HEK293 (cell line): ENCODE results near the gene STK40.

Source experiments
- CTCF ChIA-PET: fragments of 350-600 bp; formaldehyde crosslinking; extraction: SDS; loops from one replicate; lab custom pipeline; 2021; ENCODE audit warnings: antibody characterized with exemption; lab: Yijun Ruan, JAX
- POLR2A ChIA-PET: fragments of 300-600 bp; formaldehyde crosslinking; extraction: SDS; loops from one replicate; lab custom pipeline; 2020; ENCODE audit warnings: antibody characterized with exemption, inconsistent platforms; lab: Yijun Ruan, JAX
- H3K27ac ChIP-seq: fragments of 200-500 bp; sonication (Bioruptor generic); 2 replicates; pipeline ENCODE4 v1.5.1; 2014; ENCODE audit warnings: low read depth, low read length, control low read depth, inconsistent platforms; ENCODE audit errors: extremely low read depth
- H3K36me3 ChIP-seq, 2 experiments: fragments of 200-500 bp in 1 of 2; sonication (Bioruptor generic) in 1 of 2; 1 replicate in 1 of 2; 2 replicates in 1 of 2; pipeline ENCODE4 v1.5.1; 2014 to 2017; ENCODE audit warnings: inconsistent platforms in 2 of 2, low read length in 2 of 2; ENCODE audit not compliant: control insufficient read depth in 2 of 2, insufficient read depth in 1 of 2
- H3K4me1 ChIP-seq: fragments of 200-500 bp; sonication (Bioruptor generic); 2 replicates; pipeline ENCODE4 v1.5.1; 2014; ENCODE audit warnings: mild to moderate bottlenecking, low read length, inconsistent platforms; ENCODE audit not compliant: control insufficient read depth, insufficient read depth
- H3K4me3 ChIP-seq: 2 replicates; pipeline ENCODE4 v1.5.1; 2011; ENCODE audit warnings: low read depth, mild to moderate bottlenecking, control low read depth, low read length, moderate library complexity
- H3K9me3 ChIP-seq: fragments of 200-500 bp; sonication (Bioruptor generic); 2 replicates; pipeline ENCODE4 v1.5.1; 2014; ENCODE audit warnings: low read depth, low read length, inconsistent platforms; ENCODE audit not compliant: control insufficient read depth, insufficient read depth
- CTCF ChIP-seq: fragments of 450-650 bp; formaldehyde crosslinking; IDR thresholded peaks from 2 replicates; pipeline ENCODE4 v1.5.1; 2016; ENCODE audit warnings: missing biosample characterization, missing genetic modification characterization
- FEZF1 ChIP-seq: fragments of 450-650 bp; formaldehyde crosslinking; IDR thresholded peaks from 2 replicates; pipeline ENCODE4 v1.5.1; 2016; ENCODE audit warnings: missing biosample characterization, missing genetic modification characterization
- PBX3 ChIP-seq: sonication (generic); formaldehyde crosslinking; IDR thresholded peaks from 2 replicates; pipeline ENCODE4 v1.8.1; 2022; ENCODE audit warnings: mild to moderate bottlenecking, moderate library complexity, missing genetic modification reagents
- PRDM1 ChIP-seq: fragments of 450-650 bp; formaldehyde crosslinking; IDR thresholded peaks from 2 replicates; pipeline ENCODE4; 2016; ENCODE audit warnings: missing biosample characterization, missing genetic modification characterization
- SCRT1 ChIP-seq: fragments of 450-650 bp; formaldehyde crosslinking; IDR thresholded peaks from 2 replicates; pipeline ENCODE4 v1.5.1; 2016; ENCODE audit warnings: missing biosample characterization, missing genetic modification characterization, borderline replicate concordance
- ZNF132 ChIP-seq: fragments of 450-650 bp; formaldehyde crosslinking; IDR thresholded peaks from 2 replicates; pipeline ENCODE4 v1.5.1; 2017; ENCODE audit warnings: missing biosample characterization, missing genetic modification characterization, borderline replicate concordance
- ZNF155 ChIP-seq: fragments of 450-650 bp; formaldehyde crosslinking; IDR thresholded peaks from 2 replicates; pipeline ENCODE4 v1.5.1; 2016; ENCODE audit warnings: missing biosample characterization, missing genetic modification characterization
- ZNF488 ChIP-seq: fragments of 450-650 bp; formaldehyde crosslinking; IDR thresholded peaks from 2 replicates; pipeline ENCODE4 v1.5.1; 2016; ENCODE audit warnings: missing biosample characterization, missing genetic modification characterization
- ZNF580 ChIP-seq: fragments of 450-650 bp; formaldehyde crosslinking; IDR thresholded peaks from 2 replicates; pipeline ENCODE4 v1.5.1; 2016; ENCODE audit warnings: missing biosample characterization, missing genetic modification characterization
- ZNF585B ChIP-seq: fragments of 450-650 bp; formaldehyde crosslinking; IDR thresholded peaks from 2 replicates; pipeline ENCODE4 v1.5.1; 2016; ENCODE audit warnings: missing biosample characterization, missing genetic modification characterization
- ZNF623 ChIP-seq: fragments of 450-650 bp; formaldehyde crosslinking; IDR thresholded peaks from 2 replicates; pipeline ENCODE4 v1.5.1; 2016; ENCODE audit warnings: missing biosample characterization, missing genetic modification characterization
- ZNF654 ChIP-seq: fragments of 450-650 bp; formaldehyde crosslinking; IDR thresholded peaks from 2 replicates; pipeline ENCODE4 v1.5.1; 2016; ENCODE audit warnings: low read depth, missing biosample characterization, missing genetic modification characterization
- ZNF704 ChIP-seq: fragments of 450-650 bp; formaldehyde crosslinking; IDR thresholded peaks from 2 replicates; pipeline ENCODE4 v1.5.1; 2016; ENCODE audit warnings: missing biosample characterization, missing genetic modification characterization

The STK40 gene

GRCh38 chr1:36343651-36344394 is 41.9 kb downstream of the STK40 start:
- Histone ChIP-seq H3K27ac (no peak overlapping the region), H3K4me1 (no peaks in the 10 kb centered on the region), H3K4me3 (no peak overlapping the region), H3K9me3 (no peaks in the 10 kb centered on the region), H3K36me3 (peaks cover 0 to 76% of the 10 kb centered on the region in 2 experiments; a peak in 2 of 3 replicates)
- TF ChIP-seq ZNF488 (no peak), FEZF1 (tag by site-specific recombination) (no peak), ZNF155 (tag by site-specific recombination) (no peak), ZNF623 (tag by site-specific recombination) (no peak), SCRT1 (tag by site-specific recombination) (no peak)
- ChIA-PET CTCF (interaction anchor here (0.8 to 2.4 kb wide), 8 partner anchors 10 to 90 kb away, joined by 4 to 21 read pairs (median 10); no protein-coding TSS in a partner anchor), POLR2A (no interaction called here)

GRCh38 chr1:36342426-36343185 is 43.1 kb downstream of the STK40 start:
- no peaks in the 10 kb centered on the region for H3K9me3 ChIP-seq
- TF ChIP-seq CTCF (tag by site-specific recombination) (peak; percentile 69; the same call in 1 of the 2 replicates), ZNF704 (tag by site-specific recombination) (no peak), ZNF654 (tag by site-specific recombination) (peak; percentile 33), ZNF585B (no peak), ZNF132 (tag by site-specific recombination) (no peak), PRDM1 (tag by site-specific recombination) (peak; percentile 88), ZNF580 (tag by site-specific recombination) (no peak), PBX3 (0 out of 2 replicates have a peak, but pooled peaks have one; percentile 46)
- TF ChIP-seq, all 188 proteins: peak for 4
- ChIA-PET CTCF (interaction anchor here (0.6 to 2.4 kb wide), 19 partner anchors 9 to 242 kb away, joined by 3 to 21 read pairs (median 4); partner anchors contain the start of gene TRAPPC3), POLR2A (interaction anchor here (0.6 kb wide), 1 partner anchor 1207 kb away, joined by 4 read pairs; no protein-coding TSS in a partner anchor)
- Histone ChIP-seq H3K36me3 (peaks cover 0 to 64% of the 10 kb centered on the region in 2 experiments; a peak in 2 of 3 replicates), H3K4me1 (no peaks in the 10 kb centered on the region), H3K4me3 (no peak overlapping the region), H3K27ac (no peak overlapping the region)
